ENCODE measurements around the gene GARIN5A. TPM values are rescaled to one million over a fixed set of nuclear protein-coding genes. Genes with fewer than 3 reads are reported as not detected.
"Not testable (repeated sequence)": the region's sequence is repeated elsewhere in the genome, so short reads cannot be mapped to it uniquely, and the experiment has no call there.

Gene GARIN5A
- total RNA-seq, 4 donors from 2014 or later, result 0.32 to 0.52 TPM; not detected in 2

- no peak for TF ChIP-seq CTCF (IDR thresholded peaks at IDR 0.05)
- TF ChIP-seq EP300 (IDR thresholded peaks at IDR 0.05), result no peak
- no peak for TF ChIP-seq POLR2A (IDR thresholded peaks at IDR 0.05; ENCODE audit: low read depth)
- TF ChIP-seq POLR2AphosphoS5 (IDR thresholded peaks at IDR 0.05), result no peak
- no peak overlapping the region for H3K4me3 ChIP-seq
- H3K27ac ChIP-seq (replicated peaks in 1 of 4), result no peak overlapping the region
- 83% methylated on average over 10 of the region's 14 CpGs for WGBS
- H3K27me3 ChIP-seq, result peaks cover 0 to 30% (median 4%) of the 10 kb centered on the region in 4 donors
- H3K9me3 ChIP-seq, result peaks cover 0 to 4% (median 0%) of the 10 kb centered on the region in 4 donors
- H3K4me1 ChIP-seq, result no peaks in the 10 kb centered on the region
- DNase-seq (ENCODE audit: extremely low spot score), result no peak
- no peaks in the 10 kb centered on the region for H3K36me3 ChIP-seq
- intact Hi-C loops (cut with DNase I), result no loop called here
Observed at GRCh38 chr19:50449236-50449899, 27.3 kb downstream of the GARIN5A start.

DNA sequence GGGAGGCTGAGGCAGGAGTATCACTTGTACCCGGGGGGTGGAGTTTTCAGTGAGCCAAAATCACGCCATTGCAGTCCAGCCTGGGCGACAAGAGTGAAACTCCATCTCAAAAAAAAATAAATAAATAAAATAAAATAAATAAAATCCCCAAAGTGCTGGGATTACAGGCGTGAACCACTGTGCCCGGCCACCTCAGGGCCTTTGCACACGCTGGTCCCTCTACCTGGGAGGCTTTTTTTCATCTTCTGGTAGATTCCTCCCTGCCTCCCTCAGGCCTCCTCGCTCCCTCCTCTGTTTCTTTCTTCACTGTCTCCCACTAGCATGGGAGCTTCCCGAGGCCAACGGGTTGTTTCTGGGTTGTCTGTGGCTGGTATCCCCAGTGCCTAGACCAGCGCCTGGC is 28.9 kb downstream of the GARIN5A start:
- intact Hi-C loops (cut with DNase I), result no loop called here
- no peak overlapping the region for H3K27ac ChIP-seq (replicated peaks in 1 of 4)
- H3K4me3 ChIP-seq, result no peak overlapping the region
- peaks cover 0 to 30% (median 4%) of the 10 kb centered on the region in 4 donors for H3K27me3 ChIP-seq
- H3K9me3 ChIP-seq, result peaks cover 0 to 4% (median 0%) of the 10 kb centered on the region in 4 donors
- no peak for DNase-seq (ENCODE audit: extremely low spot score)
- H3K36me3 ChIP-seq, result no peaks in the 10 kb centered on the region
- H3K4me1 ChIP-seq, result no peaks in the 10 kb centered on the region
- WGBS, result 91% methylated on average over 10 of the region's 10 CpGs
- TF ChIP-seq EP300 (IDR thresholded peaks at IDR 0.05) (no peak), CTCF (IDR thresholded peaks at IDR 0.05) (no peak), POLR2AphosphoS5 (IDR thresholded peaks at IDR 0.05) (no peak), POLR2A (IDR thresholded peaks at IDR 0.05; ENCODE audit: low read depth) (no peak)

DNA sequence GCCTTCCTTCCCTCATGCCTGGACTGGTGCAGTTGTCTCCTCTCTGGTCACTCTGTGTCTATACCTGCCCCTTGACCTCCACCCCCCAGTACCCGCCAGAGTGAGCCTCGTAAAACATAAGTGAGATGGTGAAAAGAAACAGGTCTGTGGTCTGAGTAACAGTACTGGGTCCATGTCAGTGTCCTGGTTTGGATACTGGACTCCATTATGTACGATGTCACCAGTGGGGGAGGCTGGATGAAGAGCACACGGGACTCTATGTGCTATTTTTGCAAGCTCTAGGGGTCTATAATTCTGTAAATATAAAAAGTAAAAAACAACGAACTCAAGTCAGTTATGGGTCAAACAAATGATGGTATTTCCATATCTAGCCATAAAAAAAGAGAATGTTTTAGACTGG is 29.6 kb downstream of the GARIN5A start:
- intact Hi-C loops (cut with DNase I), result no loop called here
- no peak overlapping the region for H3K4me3 ChIP-seq
- 83% methylated on average over 5 of the region's 5 CpGs for WGBS
- no peak overlapping the region for H3K27ac ChIP-seq (replicated peaks in 1 of 4)
- H3K4me1 ChIP-seq, result no peaks in the 10 kb centered on the region
- H3K36me3 ChIP-seq, result no peaks in the 10 kb centered on the region
- TF ChIP-seq EP300 (IDR thresholded peaks at IDR 0.05), result no peak
- peaks cover 0 to 4% (median 0%) of the 10 kb centered on the region in 4 donors for H3K9me3 ChIP-seq
- DNase-seq (ENCODE audit: extremely low spot score), result no peak
- H3K27me3 ChIP-seq, result peaks cover 0 to 30% (median 4%) of the 10 kb centered on the region in 4 donors

DNA sequence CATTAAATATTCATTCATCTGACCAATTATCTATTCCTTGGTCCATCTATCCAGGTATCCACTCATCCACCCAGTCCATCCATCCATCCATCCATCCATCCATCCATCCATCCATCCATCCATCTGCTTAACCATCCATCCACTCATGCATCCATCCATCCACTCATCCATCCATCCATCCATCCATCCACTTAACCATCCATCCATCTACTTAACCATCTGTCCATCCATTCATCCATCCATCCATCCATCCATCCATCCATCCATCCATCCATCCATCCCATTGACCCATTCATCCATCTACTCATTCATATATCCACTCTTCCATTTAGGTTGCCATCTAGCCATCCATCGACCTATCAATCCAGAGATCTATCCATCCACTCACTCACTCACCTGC is 32.6 kb downstream of the GARIN5A start:
- H3K27ac ChIP-seq (replicated peaks in 1 of 4), result no peak overlapping the region
- H3K4me1 ChIP-seq, result no peaks in the 10 kb centered on the region
- no peak overlapping the region for H3K4me3 ChIP-seq
- intact Hi-C loops (cut with DNase I), result no loop called here
- no peaks in the 10 kb centered on the region for H3K36me3 ChIP-seq
- TF ChIP-seq POLR2A (IDR thresholded peaks at IDR 0.05; ENCODE audit: low read depth) (no peak), CTCF (IDR thresholded peaks at IDR 0.05) (no peak), POLR2AphosphoS5 (IDR thresholded peaks at IDR 0.05) (no peak), EP300 (IDR thresholded peaks at IDR 0.05) (no peak)
- H3K9me3 ChIP-seq, result peaks cover 0 to 4% (median 0%) of the 10 kb centered on the region in 4 donors
- DNase-seq (ENCODE audit: extremely low spot score), result no peak
- peaks cover 0 to 14% (median 0%) of the 10 kb centered on the region in 4 donors for H3K27me3 ChIP-seq
- 63% methylated on average over 1 of the region's 1 CpG for WGBS

- DNase-seq (ENCODE audit: extremely low spot score); H3K4me1 ChIP-seq; H3K9me3 ChIP-seq; H3K36me3 ChIP-seq; H3K27ac ChIP-seq (replicated peaks in 1 of 4); H3K4me3 ChIP-seq; intact Hi-C loops (cut with DNase I): not testable (repeated sequence)
- WGBS, result 66% methylated on average over 2 of the region's 2 CpGs
- peaks cover 0 to 23% (median 0%) of the 10 kb centered on the region in 4 donors for H3K27me3 ChIP-seq
Observed at GRCh38 chr19:50439130-50439529, 37.5 kb downstream of the GARIN5A start.

Measured in esophagus muscularis mucosa (tissue), 4 donors.